HG02981 (cell line): ENCODE results near the gene PLPP4.

Source experiments
- ATAC-seq: cut with Tn5 transposase; IDR thresholded peaks from one replicate; pipeline ENCODE4 v1.9.1; 2021; ENCODE audit warnings: mild to moderate bottlenecking, moderate library complexity; ENCODE audit not compliant: unreplicated experiment

Gene PLPP4

DNA sequence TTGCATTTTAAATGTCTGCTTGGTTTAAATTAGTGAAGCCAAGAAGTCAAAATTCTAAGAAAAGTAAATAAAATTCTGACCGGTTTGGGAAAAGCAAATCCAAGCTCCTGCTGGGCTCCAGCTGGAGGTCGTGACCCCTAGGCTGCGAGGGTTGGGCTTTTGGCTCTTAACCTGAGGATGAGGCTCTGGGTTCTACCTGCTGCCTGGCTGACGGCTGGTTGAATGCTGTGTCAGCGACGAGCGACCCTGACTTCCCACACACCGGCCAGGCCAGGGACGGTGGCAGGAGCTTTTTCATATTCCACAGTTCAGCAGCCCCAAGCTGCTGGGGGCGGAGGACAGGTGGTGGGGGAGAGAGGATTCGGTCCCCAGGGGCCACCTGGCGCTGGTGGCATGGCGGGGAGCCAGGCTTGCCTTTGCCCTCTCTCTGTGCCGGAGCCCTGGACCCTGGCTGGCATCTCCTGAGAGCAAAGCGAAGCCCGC lies 843 bp upstream of the PLPP4 start:
- no peak for ATAC-seq

GRCh38 chr10:120457431-120458172 lies 575 bp downstream of the PLPP4 start:
- no peak for ATAC-seq

DNA sequence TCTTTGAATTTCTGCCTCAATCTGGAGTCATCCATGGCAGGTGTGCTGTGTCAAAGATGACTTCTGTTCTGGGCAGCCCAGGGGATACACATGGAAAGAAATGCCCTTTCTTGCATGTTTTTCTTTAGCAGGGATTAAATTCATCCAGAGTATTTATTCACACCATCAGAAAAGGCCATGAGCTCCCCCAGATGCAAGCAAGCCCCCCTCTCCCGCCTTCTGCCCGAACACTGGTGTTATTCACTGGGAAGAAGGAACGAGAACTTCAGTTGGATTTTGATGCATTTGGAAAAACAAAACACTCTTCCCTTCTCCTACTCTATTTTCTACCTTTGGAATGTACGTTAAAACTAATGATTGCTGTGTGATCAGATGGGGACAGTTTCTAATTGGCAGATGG lies 1.4 kb downstream of the PLPP4 start:
- ATAC-seq: no peak

DNA sequence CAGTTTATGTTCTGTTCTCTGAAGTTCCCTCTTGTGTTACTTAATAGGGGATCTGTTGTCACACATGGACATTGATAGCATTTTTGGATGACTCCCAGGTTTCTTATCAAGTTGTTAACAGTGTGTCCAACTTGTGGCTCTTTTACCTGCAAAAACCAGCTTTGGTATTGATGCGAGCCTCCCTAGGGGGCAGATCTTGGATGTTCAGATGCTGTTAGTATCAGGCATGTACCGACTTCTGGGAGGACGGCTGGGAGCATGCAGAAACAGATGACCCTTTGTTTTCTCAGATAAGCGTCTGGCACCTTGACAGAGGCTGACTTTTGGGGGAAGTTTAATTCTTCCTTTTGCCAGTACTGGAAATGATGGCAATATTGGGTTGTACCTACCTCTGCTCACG lies 2.2 kb downstream of the PLPP4 start:
- no peak for ATAC-seq

DNA sequence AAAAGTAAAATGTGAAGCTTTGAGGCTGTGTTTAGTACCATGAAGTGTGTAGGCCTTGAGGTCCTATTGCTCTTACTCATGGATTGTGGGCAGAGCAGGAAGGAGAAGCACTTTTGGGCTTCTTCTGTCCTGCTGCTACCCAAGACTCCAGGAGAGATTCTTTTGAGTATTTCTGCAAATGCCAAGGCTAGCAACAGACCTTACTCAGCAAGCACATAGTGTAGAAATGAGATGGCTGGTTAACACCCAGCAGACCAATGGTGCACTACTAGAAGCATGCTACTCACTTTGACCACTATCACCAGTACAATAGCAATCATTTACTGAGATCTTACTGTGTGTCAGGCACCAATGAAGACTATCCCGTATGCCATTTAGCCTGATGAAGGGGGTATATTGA lies 3.2 kb downstream of the PLPP4 start:
- ATAC-seq: no peak

DNA sequence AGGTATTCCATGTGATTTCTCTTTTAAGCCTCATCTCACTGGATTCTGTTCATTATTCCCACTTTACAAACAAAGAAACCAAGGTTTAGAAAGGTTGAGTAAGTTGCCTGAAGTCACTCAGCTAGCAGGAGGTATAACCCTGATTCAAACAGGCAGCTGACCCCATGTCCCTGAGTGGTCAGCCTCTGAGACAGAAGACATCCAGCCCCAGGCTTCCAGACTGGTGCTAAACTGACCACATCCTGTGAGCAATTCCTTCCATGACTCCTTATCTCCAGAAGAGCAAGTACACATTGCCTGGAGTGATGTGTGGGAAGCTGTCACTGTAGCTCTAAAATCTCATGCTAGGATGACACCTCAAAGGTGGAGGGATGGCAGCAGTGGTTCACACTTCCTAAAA lies 3.7 kb downstream of the PLPP4 start:
- ATAC-seq: no peak

- ATAC-seq: no peak
Observed at GRCh38 chr10:120462018-120462682, 5.1 kb downstream of the PLPP4 start.

- no peak for ATAC-seq
Observed at GRCh38 chr10:120465138-120465537, 8.1 kb downstream of the PLPP4 start.

GRCh38 chr10:120466006-120466405 lies 9.0 kb downstream of the PLPP4 start:
- no peak for ATAC-seq

GRCh38 chr10:120473593-120473992 lies 16.6 kb downstream of the PLPP4 start:
- ATAC-seq: no peak

GRCh38 chr10:120474956-120475355 lies 17.9 kb downstream of the PLPP4 start:
- ATAC-seq: no peak

- ATAC-seq: no peak
Observed at GRCh38 chr10:120475844-120476791, 19.1 kb downstream of the PLPP4 start.

DNA sequence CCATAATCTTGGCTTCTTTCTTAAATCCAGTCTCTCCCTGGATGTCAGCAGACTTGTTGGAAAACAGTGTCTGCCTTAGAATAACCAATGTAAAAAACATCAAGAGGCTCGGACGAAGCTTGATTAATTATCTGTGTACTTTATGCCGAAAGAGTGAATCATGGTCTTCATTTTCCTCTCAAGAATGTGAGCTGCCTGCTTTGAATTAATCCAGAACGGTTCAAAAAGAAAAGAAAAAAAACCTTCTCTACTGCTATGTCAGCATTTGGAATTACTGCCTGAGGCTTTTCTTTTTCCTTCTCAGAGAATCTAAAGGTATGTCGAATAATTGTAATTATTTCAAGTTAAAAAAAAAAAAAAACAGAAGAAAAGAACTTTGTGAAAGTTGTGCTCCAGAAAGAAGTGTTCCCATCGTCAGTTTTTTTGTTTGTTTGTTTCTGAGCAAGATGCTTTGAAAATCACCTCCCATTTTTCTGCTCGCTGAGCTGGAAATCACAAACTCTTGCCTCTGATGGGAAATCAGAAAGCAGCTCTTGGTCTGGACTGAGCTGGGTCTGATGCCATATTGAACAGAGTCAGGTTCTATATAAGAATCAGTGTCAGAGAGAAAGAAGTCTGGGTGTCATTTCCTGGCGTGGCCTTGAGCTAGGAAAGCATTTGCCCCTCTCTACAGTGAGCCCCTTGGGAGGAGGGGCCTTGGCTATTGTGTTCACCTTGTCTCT lies 20.2 kb downstream of the PLPP4 start:
- ATAC-seq: no peak

DNA sequence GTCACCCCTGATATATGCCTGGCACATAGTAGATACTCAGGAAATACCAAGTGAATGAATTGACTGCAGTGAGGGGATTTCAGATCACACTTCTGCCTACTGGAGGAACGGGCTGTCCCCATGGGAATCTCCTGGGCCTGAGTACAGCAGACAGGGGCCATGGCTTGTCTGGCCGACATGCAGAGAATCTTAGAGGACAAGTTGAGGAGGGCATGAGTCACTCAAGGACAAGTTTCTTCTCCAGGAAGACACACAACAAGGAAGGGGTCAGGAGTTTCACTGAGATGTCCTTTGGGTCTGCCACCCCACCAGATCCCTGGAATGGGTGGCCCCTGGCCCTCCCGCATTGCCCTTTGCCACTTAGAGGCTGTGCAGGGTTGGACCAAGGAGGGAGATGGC lies 20.7 kb downstream of the PLPP4 start:
- ATAC-seq: no peak

DNA sequence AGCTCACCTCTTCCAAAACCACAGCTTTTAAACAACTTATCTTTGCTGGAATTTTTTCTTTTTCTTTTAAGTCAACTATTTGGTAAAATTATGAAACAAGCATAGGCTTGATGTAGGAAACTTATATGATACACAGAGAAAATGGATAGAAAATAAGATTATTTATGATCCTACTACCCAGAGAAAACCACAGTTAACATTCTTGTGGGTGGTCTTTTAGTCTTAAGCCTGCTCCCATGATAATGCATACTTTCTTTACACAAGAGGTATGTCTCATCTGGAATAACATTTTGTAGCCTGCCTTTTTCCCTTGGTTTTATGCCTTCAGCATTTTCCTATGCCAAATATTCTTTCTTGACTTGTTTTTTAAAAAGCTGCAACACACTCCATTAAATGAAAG lies 21.4 kb downstream of the PLPP4 start:
- no peak for ATAC-seq

- ATAC-seq: no peak
Observed at GRCh38 chr10:120479506-120479905, 22.5 kb downstream of the PLPP4 start.

DNA sequence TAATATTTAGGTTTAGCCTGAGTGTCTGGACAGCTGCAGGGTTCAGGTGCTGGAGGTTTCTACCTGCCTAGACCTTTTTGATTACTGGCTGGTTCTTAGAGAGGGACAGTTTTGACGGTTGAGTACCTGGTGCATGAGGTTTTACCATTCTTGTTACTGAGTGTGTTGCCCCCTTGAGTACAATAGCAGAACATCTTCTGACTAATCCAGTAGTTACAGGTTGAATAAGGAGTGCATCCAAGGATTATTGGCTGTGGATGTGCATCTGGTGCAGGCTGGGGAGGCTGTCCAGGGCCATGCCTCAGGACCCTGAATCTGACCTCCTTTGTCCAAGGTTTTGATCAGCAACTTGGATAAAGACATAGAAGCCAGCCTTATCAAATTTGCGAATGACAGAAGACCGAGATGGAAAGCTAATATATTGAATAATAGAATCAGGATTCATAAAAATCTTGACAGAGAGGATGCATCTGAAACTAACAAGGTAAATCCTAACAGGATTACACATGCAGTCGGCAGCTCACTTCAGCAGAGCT lies 23.1 kb downstream of the PLPP4 start:
- no peak for ATAC-seq

GRCh38 chr10:120480848-120481247 lies 23.8 kb downstream of the PLPP4 start:
- ATAC-seq: no peak

- ATAC-seq: no peak
Observed at GRCh38 chr10:120483006-120483405, 26.0 kb downstream of the PLPP4 start.

DNA sequence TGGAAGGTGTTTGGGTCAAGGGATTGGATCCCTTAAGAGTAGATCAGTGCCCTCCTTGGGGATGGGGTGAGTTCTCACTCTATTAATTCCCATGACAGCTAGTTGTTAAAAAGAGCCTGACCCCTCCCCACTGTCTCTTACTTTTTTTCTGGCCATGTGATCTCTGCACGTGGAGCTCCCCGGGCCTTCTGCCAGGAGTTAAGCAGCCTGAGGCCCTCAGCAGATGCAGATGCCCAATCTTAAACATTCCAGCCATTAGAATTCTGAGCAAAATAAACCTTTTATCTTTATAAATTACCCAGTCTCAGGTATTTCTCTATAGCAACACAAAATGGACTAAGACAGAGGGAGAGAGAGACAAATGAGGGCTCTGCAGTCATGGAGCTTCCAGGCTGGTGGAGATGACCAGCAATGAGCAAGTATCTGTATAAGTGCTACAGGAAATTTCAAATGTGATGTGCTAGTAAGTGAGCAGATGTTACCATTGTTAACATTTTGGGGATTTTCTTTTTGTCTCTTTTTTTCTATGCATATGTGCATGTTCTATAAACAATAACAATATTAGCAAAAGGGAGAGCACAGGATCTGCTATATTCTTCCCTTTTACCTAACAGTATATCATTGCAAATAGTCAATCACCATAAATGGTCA lies 26.7 kb downstream of the PLPP4 start:
- no peak for ATAC-seq
